SKM-1 (cell line): ENCODE data around the gene C7orf33.
"Not testable (repeated sequence)": the region's sequence is repeated elsewhere in the genome, so short reads cannot be mapped to it uniquely, and the experiment has no call there.

Experiments used
- DNase-seq: peaks from one replicate; lab custom pipeline; 2025; ENCODE audit not compliant: unreplicated experiment; lab: John Stamatoyannopoulos, UW

C7orf33 gene

GRCh38 chr7:148579366-148579765, 11.2 kb upstream of the C7orf33 start:
- no peak for DNase-seq

- no peak for DNase-seq
Observed at GRCh38 chr7:148580446-148580845, 10.1 kb upstream of the C7orf33 start.

- no peak for DNase-seq
Observed at GRCh38 chr7:148581624-148582023, 8.9 kb upstream of the C7orf33 start.

GRCh38 chr7:148584154-148584827, 6.3 kb upstream of the C7orf33 start:
- no peak for DNase-seq

GRCh38 chr7:148585399-148585798, 5.2 kb upstream of the C7orf33 start:
- no peak for DNase-seq

- DNase-seq, result no peak
Observed at GRCh38 chr7:148587076-148587475, 3.5 kb upstream of the C7orf33 start.

- no peak for DNase-seq
Observed at GRCh38 chr7:148588168-148588567, 2.4 kb upstream of the C7orf33 start.

- no peak for DNase-seq
Observed at GRCh38 chr7:148588670-148589131, 1.9 kb upstream of the C7orf33 start.

- no peak for DNase-seq
Observed at GRCh38 chr7:148589640-148590039, 926 bp upstream of the C7orf33 start.

GRCh38 chr7:148596354-148596753, 5.8 kb downstream of the C7orf33 start:
- DNase-seq, result not testable (repeated sequence)

GRCh38 chr7:148598351-148598750, 7.8 kb downstream of the C7orf33 start:
- no peak for DNase-seq

GRCh38 chr7:148605350-148605749, 14.8 kb downstream of the C7orf33 start:
- DNase-seq, result no peak

GRCh38 chr7:148607151-148607661, 16.6 kb downstream of the C7orf33 start:
- no peak for DNase-seq

GRCh38 chr7:148609045-148609725, 18.6 kb downstream of the C7orf33 start:
- DNase-seq, result no peak

GRCh38 chr7:148611692-148612091, 21.1 kb downstream of the C7orf33 start:
- DNase-seq, result no peak

GRCh38 chr7:148615085-148615730, 24.6 kb downstream of the C7orf33 start:
- DNase-seq, result no peak

GRCh38 chr7:148620749-148621359, 30.3 kb downstream of the C7orf33 start:
- no peak for DNase-seq

- no peak for DNase-seq
Observed at GRCh38 chr7:148621563-148621962, 31.0 kb downstream of the C7orf33 start.

- DNase-seq, result no peak
Observed at GRCh38 chr7:148622887-148623585, 32.5 kb downstream of the C7orf33 start.

GRCh38 chr7:148623586-148624282, 33.2 kb downstream of the C7orf33 start:
- DNase-seq, result no peak
